ENCODE data around the gene CERK.
"Not testable (repeated sequence)": the region's sequence is repeated elsewhere in the genome, so short reads cannot be mapped to it uniquely, and the experiment has no call there.

The CERK gene

GRCh38 chr22:46748908-46749675 lies 11.0 kb upstream of the CERK start:
- DNase-seq, result no peak

GRCh38 chr22:46748206-46748907 lies 10.3 kb upstream of the CERK start:
- DNase-seq, result no peak

GRCh38 chr22:46747646-46748045 lies 9.6 kb upstream of the CERK start:
- DNase-seq, result no peak

- no peak for DNase-seq
Observed at GRCh38 chr22:46746620-46747019, 8.6 kb upstream of the CERK start.

- DNase-seq, result no peak
Observed at GRCh38 chr22:46746192-46746591, 8.1 kb upstream of the CERK start.

- no peak for DNase-seq
Observed at GRCh38 chr22:46744581-46744980, 6.5 kb upstream of the CERK start.

GRCh38 chr22:46742576-46743221 lies 4.6 kb upstream of the CERK start:
- DNase-seq, result no peak

- no peak for DNase-seq
Observed at GRCh38 chr22:46741974-46742519, 4.0 kb upstream of the CERK start.

- no peak for DNase-seq
Observed at GRCh38 chr22:46740910-46741780, 3.1 kb upstream of the CERK start.

- DNase-seq, result no peak
Observed at GRCh38 chr22:46739094-46739870, 1.2 kb upstream of the CERK start.

- no peak for DNase-seq
Observed at GRCh38 chr22:46738647-46739093, 618 bp upstream of the CERK start.

GRCh38 chr22:46737105-46737975 lies 712 bp downstream of the CERK start:
- no peak for DNase-seq

GRCh38 chr22:46736705-46737104 lies 1.3 kb downstream of the CERK start:
- no peak for DNase-seq

- DNase-seq, result no peak
Observed at GRCh38 chr22:46735747-46736608, 2.1 kb downstream of the CERK start.

- DNase-seq, result no peak
Observed at GRCh38 chr22:46734830-46735453, 3.1 kb downstream of the CERK start.

- DNase-seq, result not testable (repeated sequence)
Observed at GRCh38 chr22:46734213-46734722, 3.8 kb downstream of the CERK start.

GRCh38 chr22:46732513-46732912 lies 5.5 kb downstream of the CERK start:
- no peak for DNase-seq

- no peak for DNase-seq
Observed at GRCh38 chr22:46732041-46732379, 6.0 kb downstream of the CERK start.

Measured in NCI-H187 (cell line).